Heart right ventricle (tissue), 16 donors: Measurements from ENCODE around the gene RADIL. TPM values are rescaled to one million over a fixed set of nuclear protein-coding genes. Genes with fewer than 3 reads are reported as not detected.

ENCODE experiments used
- ATAC-seq, 8 donors: fragments of 200-7000 bp; cut with Tn5 transposase; one replicate each; pipeline ENCODE4 v1.9.1; 2020; ENCODE audit warnings: mild to moderate bottlenecking in 8 of 8, moderate library complexity in 8 of 8, moderate number of reproducible peaks in 1 of 8
- DNase-seq, 2 donors: peaks; one replicate each; pipeline ENCODE4 v3.0.0-alpha.2; 2020
- H3K27ac ChIP-seq, 10 donors: fragments of 200-600 bp; sonication (generic) in 2 of 10; one replicate each; pipeline versions ENCODE4 v1.5.0 to v1.8.0; 2020 to 2022; ENCODE audit warnings: mild to moderate bottlenecking in 3 of 10
- H3K27me3 ChIP-seq, 7 donors: fragments of 200-600 bp; one replicate each; pipeline ENCODE4 v1.8.0; 2021 to 2022; ENCODE audit warnings: mild to moderate bottlenecking in 2 of 7
- H3K36me3 ChIP-seq, 9 donors: fragments of 200-600 bp; sonication (generic) in 1 of 9; one replicate each; pipeline versions ENCODE4 v1.5.0 to v1.8.0; 2020 to 2022; ENCODE audit warnings: mild to moderate bottlenecking in 2 of 9
- H3K4me1 ChIP-seq, 9 donors: fragments of 200-600 bp; sonication (generic) in 1 of 9; one replicate each; pipeline versions ENCODE4 v1.5.0 to v1.8.0; 2020 to 2022; ENCODE audit warnings: mild to moderate bottlenecking in 4 of 9
- H3K4me3 ChIP-seq, 10 donors: fragments of 200-600 bp; sonication (generic) in 2 of 10; one replicate each; pipeline versions ENCODE4 v1.5.0 to v1.8.0; 2020 to 2022; ENCODE audit warnings: mild to moderate bottlenecking in 7 of 10, moderate library complexity in 2 of 10
- H3K9me3 ChIP-seq, 11 donors: fragments of 200-600 bp in 10 of 11; sonication (generic) in 2 of 11; one replicate each; pipeline versions ENCODE4 v1.5.0 to v1.8.0; 2013 to 2022; ENCODE audit warnings: mild to moderate bottlenecking in 2 of 11, control low read depth in 1 of 11, moderate library complexity in 1 of 11
- WGBS, 2 donors: extraction: QIAGEN DNeasy Blood & Tissue Kit; methylation state at CpG; one replicate each; pipeline ENCODE4 v1.1.7; 2013; ENCODE audit warnings: inconsistent platforms in 1 of 2; 5-methylcytosine and 5-hydroxymethylcytosine counted together
- intact Hi-C, 10 donors: fragments of 100-400 bp; cut with DNase I; formaldehyde crosslinking; loops; one replicate each; pipeline versions ENCODE4 v1.11.1 to v1.14.2; 2022
- long read RNA-seq, 3 donors: library from polyadenylated mRNA; unstranded; transcript quantifications; one replicate each; pipeline ENCODE4 v2.0.0, GENCODE V29; 2020 to 2021
- polyA plus RNA-seq, 2 donors: library from polyadenylated mRNA; stranded (reverse); fragments of 200-250 nt; gene quantifications; one replicate each; pipeline ENCODE4 v1.2.3, GENCODE V29; 2013
- total RNA-seq, 10 donors: library from RNA; stranded (reverse); fragmentation: NEBNext Ultra II Directional in 3 of 10; extraction: Animal tissue kit (Norgen Biotek cat#: 25700) in 3 of 10; gene quantifications; one replicate each; pipeline versions ENCODE4 v1.2.1 to v1.2.4, GENCODE V29; 2021 to 2023
- TF ChIP-seq, protein P1 (sequence below), 9 donors: fragments of 200-600 bp; sonication (generic) in 2 of 9; IDR thresholded peaks; one replicate each; pipeline versions ENCODE4 v1.5.0 to v1.8.0; 2021 to 2022; ENCODE audit warnings: antibody characterized with exemption in 9 of 9, mild to moderate bottlenecking in 5 of 9, moderate library complexity in 1 of 9
- donor health status: Arrhythmogenic right ventricular cardiomyopathy.
- donor health status: ischemic (EF 13 %, LVEDD 7.1; RV severe dilation, severe dysfunction).
- donor health status: healthy with polysubstance abuse.
- donor health status: DM: no; HTN: yes; CAD: no.
- donor health status: DM: no; HTN: no; CAD: no.
- donor health status: ischemic (EF 25% LVEDD 6.9; RV normal size, moderate dysfunction).
- donor health status: ischemic (EF 25% LVEDD 5.7; RV mildly dilated, moderate dysfunction).
- donor health status: healthy.
- donor health status: DM: yes; HTN: yes; CAD: no.
- donor health status: Ischemic cardiomyopathy.
- donor health status: ischemic (EF 35%, LVEDD 5.7; RV mildly dilated, moderate dysfunction).
- donor health status: nonischemic (EF 11% LVEDD 7.7; RV severe dilation, severe dysfunction).
- donor health status: DM: yes; HTN: yes; CAD: no.
- donor health status: PGD.
- donor health status: ischemic (EF 29% LVEDD 5.4; RV normal size, mild dysfunction).
- donor health status: nonischemic (EF 23%, LVEDD 6.1; RV moderate dilation, normal function).

Gene RADIL, protein sequence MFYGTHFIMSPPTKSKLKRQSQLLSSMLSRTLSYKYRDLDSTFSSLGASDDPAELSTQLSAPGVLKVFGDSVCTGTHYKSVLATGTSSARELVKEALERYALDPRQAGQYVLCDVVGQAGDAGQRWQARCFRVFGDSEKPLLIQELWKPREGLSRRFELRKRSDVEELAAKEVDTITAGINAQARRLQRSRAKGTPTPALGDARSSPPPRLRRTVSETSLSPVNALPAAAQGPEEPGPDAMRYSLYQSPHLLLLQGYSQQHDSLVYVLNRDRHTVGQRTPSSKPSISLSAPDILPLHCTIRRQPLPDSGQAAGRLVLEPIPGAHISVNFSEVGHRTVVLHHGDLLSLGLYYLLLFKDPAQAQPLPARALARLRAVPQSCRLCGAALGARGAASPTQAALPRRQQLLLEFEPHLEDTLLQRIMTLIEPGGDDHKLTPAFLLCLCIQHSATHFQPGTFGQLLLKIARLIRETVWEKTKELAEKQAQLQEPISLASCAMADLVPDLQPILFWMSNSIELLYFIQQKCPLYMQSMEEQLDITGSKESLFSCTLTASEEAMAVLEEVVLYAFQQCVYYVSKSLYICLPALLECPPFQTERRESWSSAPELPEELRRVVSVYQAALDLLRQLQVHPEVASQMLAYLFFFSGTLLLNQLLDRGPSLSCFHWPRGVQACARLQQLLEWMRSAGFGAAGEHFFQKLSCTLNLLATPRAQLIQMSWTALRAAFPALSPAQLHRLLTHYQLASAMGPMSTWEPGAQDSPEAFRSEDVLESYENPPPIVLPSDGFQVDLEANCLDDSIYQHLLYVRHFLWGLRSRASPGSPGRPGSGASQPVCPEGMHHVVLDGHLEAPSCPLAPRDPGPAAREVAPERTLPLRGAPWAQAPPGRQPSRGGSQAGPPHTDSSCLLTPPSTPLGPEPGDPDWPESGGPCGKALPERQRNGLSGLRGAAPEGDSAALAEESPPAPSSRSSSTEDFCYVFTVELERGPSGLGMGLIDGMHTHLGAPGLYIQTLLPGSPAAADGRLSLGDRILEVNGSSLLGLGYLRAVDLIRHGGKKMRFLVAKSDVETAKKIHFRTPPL
- total RNA-seq (1 to 10 TPM; 1.2 to 6.6 (median 3.8) TPM), polyA plus RNA-seq (1 to 10 TPM; 2.4 to 5.0 TPM)
- long read RNA-seq, donor 1, partial matches to known transcripts, result 5 of 7 reads
- long read RNA-seq, donor 1, other reads (novel, unspliced or antisense), result 2 of 7 reads
- long read RNA-seq, donor 2, partial matches to known transcripts, result 1 of 6 reads
- long read RNA-seq, donor 2, other reads (novel, unspliced or antisense), result 5 of 6 reads
- long read RNA-seq, donor 3, partial matches to known transcripts, result 2 of 3 reads
- long read RNA-seq, donor 3, other reads (novel, unspliced or antisense), result 1 of 3 reads

DNA sequence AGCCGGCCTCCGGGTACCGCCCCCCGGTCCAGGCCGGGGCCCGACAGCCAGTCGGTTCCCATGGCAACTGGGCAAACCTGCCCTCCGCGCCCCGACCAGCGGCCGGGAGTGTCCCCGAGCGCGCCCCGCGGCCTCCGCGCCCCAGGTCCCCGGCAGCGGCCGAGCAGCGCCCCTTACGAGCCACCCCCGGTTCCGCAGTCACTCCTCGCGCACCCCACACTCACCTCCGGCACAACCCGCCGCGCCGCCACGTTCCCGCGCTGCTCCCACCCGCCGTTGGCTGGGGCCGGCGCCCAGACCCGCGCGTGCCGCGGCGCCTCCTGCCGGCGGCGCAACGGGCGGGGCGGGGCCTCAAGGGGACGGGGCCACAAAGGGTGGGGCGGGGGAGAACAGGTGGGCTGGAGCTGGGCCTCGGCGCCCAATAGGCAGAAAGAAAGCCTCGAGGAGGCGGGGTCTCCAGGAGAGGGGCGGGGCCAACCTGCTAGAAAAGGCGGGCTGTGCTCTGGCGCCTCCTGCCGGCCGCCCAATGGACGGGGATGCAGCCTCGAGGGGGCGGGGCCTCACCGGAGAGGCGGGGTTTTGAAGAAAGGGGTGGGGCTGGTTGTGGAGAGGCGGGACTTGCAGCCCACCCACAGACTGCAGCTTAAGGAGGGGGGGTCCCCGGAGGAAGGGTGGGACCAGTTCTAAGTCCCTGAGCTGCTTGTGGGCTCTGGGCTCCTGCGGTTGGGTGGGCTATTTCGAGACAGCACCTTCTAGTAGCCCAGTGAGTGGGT is at the start of gene RADIL:
RADIL (minus strand) TSS at position 345 of the 773 bp plus-strand sequence. CDS start 5,577 bp downstream, outside the sequence.
- intact Hi-C loops, result loop anchor here in 6 of 10 donors (1.0 to 5.0 kb wide), 7 partner anchors 51 to 86 kb away; no protein-coding TSS in a partner anchor
- TF ChIP-seq, protein P1, sequence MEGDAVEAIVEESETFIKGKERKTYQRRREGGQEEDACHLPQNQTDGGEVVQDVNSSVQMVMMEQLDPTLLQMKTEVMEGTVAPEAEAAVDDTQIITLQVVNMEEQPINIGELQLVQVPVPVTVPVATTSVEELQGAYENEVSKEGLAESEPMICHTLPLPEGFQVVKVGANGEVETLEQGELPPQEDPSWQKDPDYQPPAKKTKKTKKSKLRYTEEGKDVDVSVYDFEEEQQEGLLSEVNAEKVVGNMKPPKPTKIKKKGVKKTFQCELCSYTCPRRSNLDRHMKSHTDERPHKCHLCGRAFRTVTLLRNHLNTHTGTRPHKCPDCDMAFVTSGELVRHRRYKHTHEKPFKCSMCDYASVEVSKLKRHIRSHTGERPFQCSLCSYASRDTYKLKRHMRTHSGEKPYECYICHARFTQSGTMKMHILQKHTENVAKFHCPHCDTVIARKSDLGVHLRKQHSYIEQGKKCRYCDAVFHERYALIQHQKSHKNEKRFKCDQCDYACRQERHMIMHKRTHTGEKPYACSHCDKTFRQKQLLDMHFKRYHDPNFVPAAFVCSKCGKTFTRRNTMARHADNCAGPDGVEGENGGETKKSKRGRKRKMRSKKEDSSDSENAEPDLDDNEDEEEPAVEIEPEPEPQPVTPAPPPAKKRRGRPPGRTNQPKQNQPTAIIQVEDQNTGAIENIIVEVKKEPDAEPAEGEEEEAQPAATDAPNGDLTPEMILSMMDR (IDR thresholded peaks at IDR 0.05), result peak; percentile 74 to 98 (median 95)
- Histone ChIP-seq H3K4me3 (peak within 1 kb of the TSS; percentile 61 to 77 (median 69)), H3K4me1 (peaks cover 3 to 41% (median 14%) of the 10 kb centered on the region in 9 donors), H3K9me3 (no peaks in the 10 kb centered on the region), H3K27me3 (peaks cover 0 to 27% (median 0%) of the 10 kb centered on the region in 7 donors), H3K27ac (peak within 1 kb of the TSS; percentile 70 to 90 (median 82)), H3K36me3 (no peaks in the 10 kb centered on the region)
- DNase-seq, result peak; percentile 94 to 95
- 4 to 5% methylated on average over 64 to 72 of the region's 72 CpGs for WGBS, 2 donors
- ATAC-seq, result peak; percentile 90 to 97 (median 94)

DNA sequence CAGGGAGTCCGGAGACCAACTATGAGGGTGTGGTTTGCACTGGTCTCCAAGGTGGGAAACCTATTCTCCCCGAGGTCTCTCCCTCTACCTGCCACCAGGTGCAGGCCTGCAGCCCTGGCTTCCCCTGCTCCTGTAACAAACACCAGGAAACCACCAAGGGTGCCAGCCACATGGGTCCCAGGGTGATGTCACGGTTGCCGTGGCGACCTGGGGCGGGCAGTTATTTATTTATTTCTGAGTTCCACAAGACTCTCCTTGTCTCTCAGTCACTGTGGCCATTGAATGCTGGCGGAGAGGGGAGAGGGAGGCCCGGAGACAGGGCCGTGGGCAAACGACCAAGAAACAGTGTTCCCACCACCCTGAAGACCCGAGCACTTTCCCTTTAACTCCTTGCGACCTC is 48.4 kb upstream of the RADIL start:
- 49 to 59% methylated on average over 12 of the region's 12 CpGs for WGBS, 2 donors
- no peak overlapping the region for H3K27ac ChIP-seq
- intact Hi-C loops, result no loop called here
- H3K27me3 ChIP-seq, result peaks cover 0 to 71% (median 29%) of the 10 kb centered on the region in 7 donors
- no peaks in the 10 kb centered on the region for H3K4me1 ChIP-seq
- no peaks in the 10 kb centered on the region for H3K36me3 ChIP-seq
- DNase-seq (no peak), ATAC-seq (no peak)
- H3K4me3 ChIP-seq, result no peak overlapping the region
- TF ChIP-seq, protein P1 (IDR thresholded peaks at IDR 0.05), result no peak
- H3K9me3 ChIP-seq, result no peaks in the 10 kb centered on the region

DNA sequence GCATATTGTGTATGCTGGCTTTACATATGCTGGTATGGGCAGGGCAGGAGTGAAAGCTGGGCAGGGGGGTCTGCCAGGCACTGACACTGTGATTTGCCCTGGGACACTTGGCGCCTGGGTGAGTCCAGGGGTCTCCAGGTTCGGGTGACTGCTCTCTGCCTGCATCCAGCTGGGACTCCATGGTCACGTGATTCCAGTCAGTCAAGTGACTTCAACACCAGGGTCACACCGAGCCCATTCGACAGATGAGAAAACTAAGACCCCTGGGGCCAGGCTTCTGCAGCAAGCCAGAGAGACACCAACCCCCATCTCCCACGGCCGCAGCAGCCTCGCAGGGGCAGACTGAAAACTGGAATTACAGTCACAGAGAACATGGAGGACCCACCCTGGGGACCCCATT is 45.5 kb upstream of the RADIL start:
- intact Hi-C loops, result no loop called here
- TF ChIP-seq, protein P1 (IDR thresholded peaks at IDR 0.05), result no peak
- peaks cover 0 to 6% (median 0%) of the 10 kb centered on the region in 11 donors for H3K9me3 ChIP-seq
- no peaks in the 10 kb centered on the region for H3K4me1 ChIP-seq
- WGBS, 2 donors, result 82 to 84% methylated on average over 8 of the region's 8 CpGs
- ATAC-seq (no peak), DNase-seq (no peak)
- no peak overlapping the region for H3K4me3 ChIP-seq
- peaks cover 0 to 55% (median 26%) of the 10 kb centered on the region in 7 donors for H3K27me3 ChIP-seq
- H3K36me3 ChIP-seq, result no peaks in the 10 kb centered on the region
- no peak overlapping the region for H3K27ac ChIP-seq
